SK-MEL-5 (cell line): ENCODE measurements around the gene MORN4. TPM values are rescaled to one million over a fixed set of nuclear protein-coding genes. Genes with fewer than 3 reads are reported as not detected.
A peak's percentile ranks its signal among the peaks of the same experiment; 100 is the strongest.
"Not testable (repeated sequence)": the region's sequence is repeated elsewhere in the genome, so short reads cannot be mapped to it uniquely, and the experiment has no call there.

Experiments used
- DNase-seq: peaks from one replicate; pipeline ENCODE4 v3.0.0-alpha.2; 2016; ENCODE audit warnings: low read depth, low spot score
- in situ Hi-C: cut with HindIII; loops from 2 replicates; pipeline ENCODE4 v1.10.0; 2016; ENCODE audit warnings: low sequenced_read_pairs, high pct_unique_total_duplicates, low pct_unique_long_range_greater_than_20kb
- total RNA-seq: library from RNA; depleted of rRNA; stranded (reverse); fragments of >200 nt; shearing (Covaris generic); gene quantifications from 2 replicates; pipeline ENCODE4 v1.2.3, GENCODE V29; 2014

The MORN4 gene
- total RNA-seq, 1 experiment from 2014 or later = 3.5 TPM

DNA sequence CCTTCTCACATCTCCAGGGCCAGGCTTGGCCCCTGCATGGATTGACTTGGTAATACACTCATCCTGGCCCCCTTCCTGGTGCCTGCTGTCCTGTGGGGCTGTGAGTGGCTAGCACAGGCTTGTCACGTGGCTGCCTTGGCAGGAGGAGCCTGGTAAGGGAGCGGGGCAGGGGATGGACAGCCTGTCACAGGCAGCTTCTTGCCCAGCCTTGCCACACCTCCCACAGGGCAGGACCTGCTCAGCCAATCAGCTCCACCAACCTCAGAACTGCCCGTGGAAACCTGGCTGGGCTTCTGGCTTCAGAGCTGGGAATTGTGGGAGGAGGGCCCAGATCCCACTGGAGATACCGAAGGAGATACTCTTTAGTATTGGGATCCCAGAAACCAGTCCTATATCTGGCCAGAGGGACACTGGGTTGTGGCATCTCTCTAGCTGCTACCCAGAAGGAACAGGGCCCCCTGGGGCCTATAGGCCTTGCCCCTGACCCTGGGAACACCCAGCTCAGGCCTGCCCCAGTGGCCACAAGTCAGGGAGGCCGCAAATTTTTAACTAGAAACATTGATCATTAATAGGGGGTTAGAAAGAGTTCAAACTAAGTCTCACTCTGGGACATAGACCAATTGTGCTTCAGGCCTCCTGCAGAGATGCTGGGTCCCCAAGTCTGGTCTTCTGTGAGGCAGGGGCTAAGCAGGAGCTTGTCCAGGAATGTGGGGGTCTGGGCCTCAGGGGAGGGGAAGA is 49.1 kb downstream of the MORN4 start, which contains the start of gene HOGA1:
Gene HOGA1, plus strand, starts transcription at position 330 of the 738 bp plus-strand sequence. Its CDS starts 315 bp downstream, at position 645.
- in situ Hi-C loops = no loop called here
- DNase-seq = peak; percentile 92

DNA sequence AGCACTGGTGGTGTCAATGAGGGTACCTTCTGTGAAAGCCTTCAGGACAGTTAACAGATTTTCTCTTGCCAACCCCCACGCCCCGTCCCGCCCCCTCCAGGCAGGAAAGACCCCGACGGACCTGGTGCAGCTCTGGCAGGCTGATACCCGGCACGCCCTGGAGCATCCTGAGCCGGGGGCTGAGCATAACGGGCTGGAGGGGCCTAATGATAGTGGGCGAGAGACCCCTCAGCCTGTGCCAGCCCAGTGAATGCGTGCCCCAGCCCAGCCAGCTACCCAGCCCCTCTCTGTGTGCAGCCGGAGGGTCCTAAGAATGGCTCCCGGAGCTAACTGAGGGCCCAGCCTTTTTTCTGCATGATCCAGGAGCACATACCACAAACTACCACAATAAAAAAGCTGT is 49.8 kb downstream of the MORN4 start:
- DNase-seq = no peak
- in situ Hi-C loops = no loop called here

DNA sequence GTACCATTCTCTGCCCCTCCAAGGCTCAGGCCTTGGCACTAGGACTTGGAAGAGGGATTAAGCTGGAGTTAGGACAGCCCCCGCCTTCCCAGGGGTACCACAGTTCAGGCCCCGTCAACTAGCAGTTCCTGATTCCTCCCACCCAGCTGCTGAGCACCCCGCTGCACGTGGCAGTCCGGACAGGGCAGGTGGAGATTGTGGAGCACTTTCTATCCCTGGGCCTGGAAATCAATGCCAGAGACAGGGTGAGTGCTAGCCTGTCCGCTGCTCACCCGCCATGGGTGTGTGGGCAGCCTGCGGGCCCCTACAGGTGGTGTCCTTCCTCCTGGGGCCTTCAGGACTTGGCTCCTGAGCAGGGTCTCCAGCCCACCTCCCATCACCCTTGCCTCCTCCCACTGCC is 51.1 kb downstream of the MORN4 start:
- no peak for DNase-seq
- in situ Hi-C loops = no loop called here

DNA sequence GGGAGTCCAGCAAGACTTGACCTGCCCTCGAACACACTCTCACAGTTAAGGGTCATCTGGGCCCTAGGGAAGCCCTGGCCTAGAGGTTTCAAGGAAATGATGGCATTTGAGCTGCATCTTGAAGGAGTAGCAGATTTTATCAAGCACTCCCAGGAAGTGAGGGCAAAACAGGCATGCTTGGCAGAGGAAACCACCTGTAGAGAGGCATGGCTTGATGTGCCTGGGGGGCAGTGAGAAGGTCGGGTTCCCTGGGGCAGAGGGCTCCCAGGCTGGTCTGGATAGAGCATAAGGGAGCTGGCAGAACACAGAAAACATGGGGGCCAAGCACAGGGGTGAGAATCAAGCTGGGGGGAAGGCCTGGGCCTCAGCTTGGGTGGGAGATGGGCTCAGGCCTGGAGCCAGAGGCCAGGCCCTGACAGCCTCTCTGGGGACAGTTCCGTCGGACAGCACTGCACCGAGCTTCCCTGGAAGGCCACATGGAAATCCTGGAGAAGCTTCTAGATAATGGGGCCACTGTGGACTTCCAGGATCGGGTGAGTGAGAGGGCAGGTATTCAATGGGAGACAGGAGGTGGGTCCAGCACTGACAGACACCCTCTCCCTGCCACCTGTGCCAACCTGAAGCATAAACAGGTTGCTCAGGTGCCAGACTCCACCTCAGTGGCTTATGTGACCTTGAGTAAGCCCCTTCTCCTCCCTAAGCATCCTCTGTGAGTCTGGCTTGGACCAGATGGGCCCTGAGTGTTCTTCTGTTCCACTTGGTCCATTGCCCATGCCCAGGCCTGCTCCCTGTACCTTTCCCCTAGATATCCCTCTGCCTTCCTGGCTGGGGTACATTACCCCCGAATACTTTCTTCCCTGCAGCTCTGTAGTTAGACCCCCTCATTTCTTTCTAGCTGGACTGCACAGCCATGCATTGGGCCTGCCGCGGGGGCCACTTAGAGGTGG is 52.6 kb downstream of the MORN4 start:
- in situ Hi-C loops = no loop called here
- DNase-seq = no peak

- in situ Hi-C loops = no loop called here
- DNase-seq = no peak
Observed at GRCh38 chr10:97578171-97578844, 55.0 kb downstream of the MORN4 start.

DNA sequence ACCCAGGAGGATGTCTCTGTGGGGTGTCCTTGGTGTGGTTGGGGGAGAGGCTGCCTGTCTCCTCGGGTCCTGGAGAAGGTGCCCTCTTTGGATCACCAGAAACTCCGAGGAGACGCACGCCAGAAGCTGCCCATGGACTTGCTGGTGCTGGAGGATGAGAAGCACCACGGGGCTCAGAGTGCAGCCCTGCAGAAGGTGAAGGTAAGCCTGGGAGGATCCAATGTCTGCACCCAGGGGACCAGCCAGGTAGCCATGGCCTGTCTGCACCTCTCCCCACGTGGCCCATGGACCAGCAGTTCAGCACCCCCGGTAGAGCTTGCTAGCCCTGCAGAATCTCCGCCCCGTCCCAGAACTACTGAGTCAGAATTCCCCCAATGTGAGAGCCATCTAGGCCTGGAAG is 55.6 kb downstream of the MORN4 start:
- in situ Hi-C loops = no loop called here
- DNase-seq = no peak

DNA sequence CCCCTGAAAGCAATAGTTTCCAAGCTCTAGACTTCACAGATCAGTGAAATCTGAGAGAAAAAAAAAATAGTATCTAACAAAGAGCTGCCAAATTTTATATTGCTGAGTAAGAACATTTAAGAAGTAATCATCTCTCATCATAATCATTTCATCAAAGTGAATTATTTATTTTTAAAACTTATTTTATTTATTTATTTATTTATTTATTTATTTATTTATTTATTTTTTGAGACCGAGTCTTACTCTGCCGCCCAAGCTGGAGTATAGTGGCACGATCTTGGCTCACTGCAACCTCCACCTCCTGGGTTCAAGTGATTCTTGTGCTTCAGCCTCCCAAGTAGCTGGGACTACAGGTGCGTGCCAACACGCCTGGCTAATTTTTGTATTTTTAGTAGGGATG is 56.8 kb downstream of the MORN4 start:
- DNase-seq, in situ Hi-C loops: not testable (repeated sequence)

GRCh38 chr10:97575127-97575668 is 58.1 kb downstream of the MORN4 start:
- DNase-seq = no peak
- in situ Hi-C loops = no loop called here

- DNase-seq = peak; percentile 78
- in situ Hi-C loops = no loop called here
Observed at GRCh38 chr10:97574374-97575126, 58.8 kb downstream of the MORN4 start.

- in situ Hi-C loops = no loop called here
- DNase-seq = no peak
Observed at GRCh38 chr10:97573672-97574071, 59.6 kb downstream of the MORN4 start.

GRCh38 chr10:97573021-97573420 is 60.3 kb downstream of the MORN4 start:
- DNase-seq = no peak
- in situ Hi-C loops = no loop called here

GRCh38 chr10:97572214-97572989 is 60.9 kb downstream of the MORN4 start, which contains the start of gene ANKRD2:
TSS of gene ANKRD2 (plus strand) at chr10:97572779. CDS start at chr10:97572789, 10 bp downstream.
- in situ Hi-C loops = no loop called here
- peak; percentile 76 for DNase-seq

- no peak for DNase-seq
- in situ Hi-C loops = no loop called here
Observed at GRCh38 chr10:97571622-97572021, 61.7 kb downstream of the MORN4 start.

DNA sequence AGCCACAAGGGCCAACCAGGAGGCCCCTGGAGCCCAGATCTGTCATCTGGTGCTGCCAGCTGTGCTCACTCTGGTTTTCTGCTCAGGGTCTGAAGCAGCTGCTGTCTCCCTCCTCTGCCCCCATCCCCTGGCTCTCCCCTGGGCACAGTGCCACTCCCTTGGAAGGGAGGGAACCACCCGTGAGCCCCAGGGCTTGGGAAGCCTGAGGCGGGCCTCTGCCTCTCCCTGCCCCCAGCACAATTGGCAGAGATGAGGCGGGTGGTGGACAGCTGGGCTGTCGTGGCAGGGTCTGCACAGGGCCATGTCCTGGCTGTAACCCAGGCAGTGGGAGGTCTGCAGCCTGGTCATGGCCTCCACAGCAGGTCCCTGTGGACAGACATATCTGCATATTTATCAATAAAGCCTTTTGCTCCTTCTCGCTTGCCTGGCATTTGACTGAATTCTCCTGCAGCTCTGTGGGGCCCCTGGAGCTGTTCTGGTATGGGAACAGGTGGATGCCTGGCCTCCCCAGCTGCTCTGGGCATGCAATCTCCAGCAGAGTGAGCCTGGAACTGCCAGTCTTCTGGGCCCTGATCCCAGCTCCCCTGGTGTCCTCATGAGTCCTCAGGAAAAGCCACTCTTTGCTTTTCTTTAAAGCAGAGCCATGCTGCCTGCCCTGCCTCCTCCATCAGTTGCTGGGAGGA is 62.4 kb downstream of the MORN4 start:
- in situ Hi-C loops = no loop called here
- no peak for DNase-seq

DNA sequence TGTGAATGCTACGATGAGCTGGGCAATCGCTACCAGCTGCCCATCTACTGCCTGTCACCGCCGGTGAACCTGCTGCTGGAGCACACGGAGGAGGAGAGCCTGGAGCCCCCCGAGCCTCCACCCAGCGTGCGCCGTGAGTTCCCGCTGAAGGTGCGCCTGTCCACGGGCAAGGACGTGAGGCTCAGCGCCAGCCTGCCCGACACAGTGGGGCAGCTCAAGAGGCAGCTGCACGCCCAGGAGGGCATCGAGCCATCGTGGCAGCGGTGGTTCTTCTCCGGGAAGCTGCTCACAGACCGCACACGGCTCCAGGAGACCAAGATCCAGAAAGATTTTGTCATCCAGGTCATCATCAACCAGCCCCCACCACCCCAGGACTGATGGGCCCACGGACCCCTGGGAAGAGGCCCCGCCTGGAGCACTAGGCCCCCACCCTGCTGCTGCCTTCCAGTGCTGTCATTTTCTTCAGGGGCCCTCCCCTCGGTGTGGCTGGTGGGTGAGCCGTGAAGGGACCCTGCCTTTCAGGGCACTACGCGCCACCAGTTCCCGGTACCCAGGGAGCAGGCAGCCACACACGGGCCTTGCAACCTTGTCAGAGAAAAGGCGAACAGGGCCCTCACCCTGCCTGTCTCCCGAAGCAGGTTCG is 63.0 kb downstream of the MORN4 start:
- in situ Hi-C loops = no loop called here
- DNase-seq = no peak
